ENCODE measurements around the gene RAB23. TPM values are rescaled to one million over a fixed set of nuclear protein-coding genes. Genes with fewer than 3 reads are reported as not detected.
A peak's percentile ranks its signal among the peaks of the same experiment; 100 is the strongest.

RAB23 gene
- total and polyA plus RNA-seq, 2 experiments from 2014 or later = 5.2 to 16.7 TPM

DNA sequence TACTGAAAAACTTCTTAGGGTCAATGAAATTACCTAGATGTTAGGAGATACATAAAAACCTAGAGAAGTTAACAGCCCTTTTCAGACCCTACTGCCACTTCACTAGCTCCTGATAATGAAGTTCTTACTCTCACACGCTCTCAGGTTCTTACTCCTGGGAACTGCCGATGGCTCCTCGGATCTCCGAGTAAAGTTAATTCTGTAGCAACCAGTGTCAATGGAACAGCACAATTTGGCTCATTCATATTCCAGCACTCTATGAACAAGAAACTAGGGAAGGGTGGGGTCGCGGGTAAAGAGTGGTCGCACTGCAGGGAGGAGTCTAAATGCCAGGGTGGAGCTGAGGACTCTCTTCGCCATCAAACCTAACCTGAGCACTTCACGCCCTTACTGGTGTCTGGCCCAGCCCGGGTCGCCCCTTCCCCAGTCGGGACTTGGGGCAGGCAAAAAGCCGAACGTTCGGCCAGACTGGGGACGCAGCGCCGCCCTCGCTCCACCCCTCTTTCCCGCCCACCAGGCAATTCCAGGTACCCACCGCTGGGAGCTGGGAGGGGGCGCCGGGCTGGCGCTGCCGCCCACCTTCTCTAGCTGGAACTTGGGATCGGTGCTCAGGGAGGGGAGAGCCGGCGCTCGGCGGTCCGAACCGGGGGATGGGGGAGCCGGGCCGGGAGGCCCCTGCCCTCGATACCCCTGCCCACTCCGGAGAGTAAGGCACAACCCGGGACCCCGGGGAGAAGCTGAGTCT lies 744 bp downstream of the RAB23 start:
- peaks cover 10% of the 10 kb centered on the region; the same call in 2 of the 3 replicates for H3K36me3 Mint-ChIP-seq (ENCODE audit: low read depth)
- Histone ChIP-seq H3K79me2 (replicated peaks; ENCODE audit: insufficient read depth) (peaks cover 49% of the 10 kb centered on the region), H2AFZ (peak overlapping the region; percentile 91), H3K4me1 (ENCODE audit: insufficient read depth) (peaks cover 10% of the 10 kb centered on the region; the same call in 1 of the 2 replicates), H4K20me1 (replicated peaks; ENCODE audit: insufficient read depth) (peaks cover 15% of the 10 kb centered on the region; the same call in 1 of the 2 replicates), H3F3A (replicated peaks; ENCODE audit: low read depth) (no peaks in the 10 kb centered on the region), H3K36me3 (ENCODE audit: insufficient read depth) (no peaks in the 10 kb centered on the region), H3K27me3 (ENCODE audit: insufficient read depth) (no peaks in the 10 kb centered on the region), H3K4me3 (peak overlapping the region; percentile 62), H3K27ac (ENCODE audit: low read depth) (peak overlapping the region; percentile 84), H3K4me2 (peak overlapping the region; percentile 72), H3K9me2 (ENCODE audit: insufficient read depth) (no peaks in the 10 kb centered on the region)
- ATAC-seq = peak; percentile 88
- H3K4me3 Mint-ChIP-seq = peak overlapping the region; percentile 95
- peak overlapping the region; percentile 85 for H3K27ac Mint-ChIP-seq
- H3K9me3 Mint-ChIP-seq = peaks cover 10% of the 10 kb centered on the region; the same call in 2 of the 3 replicates
- peak; percentile 92 for DNase-seq (ENCODE audit: low spot score)
- H3K4me1 Mint-ChIP-seq = peaks cover 36% of the 10 kb centered on the region
- no peak for TF ChIP-seq ZNF114 (CRISPR knock-in tag; IDR thresholded peaks at IDR 0.05)
- TF ChIP-seq, protein P1, sequence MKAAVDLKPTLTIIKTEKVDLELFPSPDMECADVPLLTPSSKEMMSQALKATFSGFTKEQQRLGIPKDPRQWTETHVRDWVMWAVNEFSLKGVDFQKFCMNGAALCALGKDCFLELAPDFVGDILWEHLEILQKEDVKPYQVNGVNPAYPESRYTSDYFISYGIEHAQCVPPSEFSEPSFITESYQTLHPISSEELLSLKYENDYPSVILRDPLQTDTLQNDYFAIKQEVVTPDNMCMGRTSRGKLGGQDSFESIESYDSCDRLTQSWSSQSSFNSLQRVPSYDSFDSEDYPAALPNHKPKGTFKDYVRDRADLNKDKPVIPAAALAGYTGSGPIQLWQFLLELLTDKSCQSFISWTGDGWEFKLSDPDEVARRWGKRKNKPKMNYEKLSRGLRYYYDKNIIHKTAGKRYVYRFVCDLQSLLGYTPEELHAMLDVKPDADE (IDR thresholded peaks at IDR 0.05) = no peak
- TF ChIP-seq POLR2AphosphoS5 (IDR thresholded peaks at IDR 0.05; ENCODE audit: low read depth) = peak; percentile 32; the same call in 1 of the 2 replicates
- H3K27me3 Mint-ChIP-seq (ENCODE audit: insufficient read depth, low read depth, poor library complexity) = peaks cover 2% of the 10 kb centered on the region

DNA sequence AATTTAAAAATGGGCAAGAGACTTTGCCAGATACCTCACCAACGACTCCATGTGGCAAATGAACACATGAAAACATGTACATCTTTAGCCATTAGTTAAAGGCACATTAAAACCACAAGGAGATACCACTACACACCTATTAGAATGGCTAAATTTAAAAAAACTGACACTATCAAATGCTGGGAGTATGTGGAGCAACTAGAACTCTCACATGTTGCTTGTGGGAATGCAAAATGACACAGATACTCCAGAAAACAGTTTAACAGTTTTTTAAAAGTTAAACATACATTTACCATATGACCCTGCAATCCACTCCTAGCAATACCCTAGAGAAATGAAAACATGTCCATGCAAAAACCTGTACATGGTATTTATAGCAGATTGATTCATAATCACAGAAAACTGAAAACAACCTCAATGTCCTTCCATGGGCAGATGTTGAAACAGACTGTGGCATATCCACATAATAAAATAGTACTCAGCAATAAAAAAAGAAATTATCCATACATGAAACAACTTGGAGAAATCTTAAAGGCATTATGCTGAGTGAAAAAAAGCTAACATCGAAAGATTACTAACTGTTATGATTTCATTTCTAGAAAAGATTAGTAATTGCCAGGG lies 1.9 kb downstream of the RAB23 start:
- no peak for DNase-seq (ENCODE audit: low spot score)
- H3K4me2 ChIP-seq = peak overlapping the region; percentile 72; the same call in 1 of the 2 replicates
- H3K27me3 ChIP-seq (ENCODE audit: insufficient read depth) = no peaks in the 10 kb centered on the region
- H3K36me3 Mint-ChIP-seq (ENCODE audit: low read depth) = peaks cover 10% of the 10 kb centered on the region; the same call in 2 of the 3 replicates
- H3K9me3 Mint-ChIP-seq = peaks cover 10% of the 10 kb centered on the region
- peaks cover 7% of the 10 kb centered on the region; the same call in 1 of the 2 replicates for H3K4me1 ChIP-seq (ENCODE audit: insufficient read depth)
- no peaks in the 10 kb centered on the region for H3K9me2 ChIP-seq (ENCODE audit: insufficient read depth)
- H4K20me1 ChIP-seq (replicated peaks; ENCODE audit: insufficient read depth) = peaks cover 15% of the 10 kb centered on the region; the same call in 1 of the 2 replicates
- H3K27ac Mint-ChIP-seq = no peak overlapping the region
- H3K4me3 Mint-ChIP-seq = peak overlapping the region; percentile 95
- peak overlapping the region; percentile 23 for H3K4me3 ChIP-seq
- peaks cover 32% of the 10 kb centered on the region for H3K4me1 Mint-ChIP-seq
- H3K27me3 Mint-ChIP-seq (ENCODE audit: insufficient read depth, low read depth, poor library complexity) = peaks cover 2% of the 10 kb centered on the region
- no peaks in the 10 kb centered on the region for H3F3A ChIP-seq (replicated peaks; ENCODE audit: low read depth)
- peaks cover 61% of the 10 kb centered on the region for H3K79me2 ChIP-seq (replicated peaks; ENCODE audit: insufficient read depth)
- no peak for ATAC-seq
- no peaks in the 10 kb centered on the region for H3K36me3 ChIP-seq (ENCODE audit: insufficient read depth)
- no peak overlapping the region for H2AFZ ChIP-seq
- H3K27ac ChIP-seq (ENCODE audit: low read depth) = no peak overlapping the region
- TF ChIP-seq NANOG (IDR thresholded peaks at IDR 0.05; ENCODE audit: borderline replicate concordance) (no peak), ZNF331 (CRISPR knock-in tag; IDR thresholded peaks at IDR 0.05; ENCODE audit: low read depth) (no peak), EZH2 (IDR thresholded peaks at IDR 0.05; ENCODE audit: low read depth, unreplicated experiment) (no peak), CREB1 (CRISPR knock-in tag; IDR thresholded peaks at IDR 0.05; ENCODE audit: low read depth) (no peak), POLR2AphosphoS5 (IDR thresholded peaks at IDR 0.05; ENCODE audit: low read depth) (no peak)
- TF ChIP-seq, protein P1 (IDR thresholded peaks at IDR 0.05) = no peak
- TF ChIP-seq, protein P2, sequence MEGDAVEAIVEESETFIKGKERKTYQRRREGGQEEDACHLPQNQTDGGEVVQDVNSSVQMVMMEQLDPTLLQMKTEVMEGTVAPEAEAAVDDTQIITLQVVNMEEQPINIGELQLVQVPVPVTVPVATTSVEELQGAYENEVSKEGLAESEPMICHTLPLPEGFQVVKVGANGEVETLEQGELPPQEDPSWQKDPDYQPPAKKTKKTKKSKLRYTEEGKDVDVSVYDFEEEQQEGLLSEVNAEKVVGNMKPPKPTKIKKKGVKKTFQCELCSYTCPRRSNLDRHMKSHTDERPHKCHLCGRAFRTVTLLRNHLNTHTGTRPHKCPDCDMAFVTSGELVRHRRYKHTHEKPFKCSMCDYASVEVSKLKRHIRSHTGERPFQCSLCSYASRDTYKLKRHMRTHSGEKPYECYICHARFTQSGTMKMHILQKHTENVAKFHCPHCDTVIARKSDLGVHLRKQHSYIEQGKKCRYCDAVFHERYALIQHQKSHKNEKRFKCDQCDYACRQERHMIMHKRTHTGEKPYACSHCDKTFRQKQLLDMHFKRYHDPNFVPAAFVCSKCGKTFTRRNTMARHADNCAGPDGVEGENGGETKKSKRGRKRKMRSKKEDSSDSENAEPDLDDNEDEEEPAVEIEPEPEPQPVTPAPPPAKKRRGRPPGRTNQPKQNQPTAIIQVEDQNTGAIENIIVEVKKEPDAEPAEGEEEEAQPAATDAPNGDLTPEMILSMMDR (conservative IDR thresholded peaks at IDR 0.05; ENCODE audit: low read depth in 2 of 2) = no peak
- TF ChIP-seq, protein P3, sequence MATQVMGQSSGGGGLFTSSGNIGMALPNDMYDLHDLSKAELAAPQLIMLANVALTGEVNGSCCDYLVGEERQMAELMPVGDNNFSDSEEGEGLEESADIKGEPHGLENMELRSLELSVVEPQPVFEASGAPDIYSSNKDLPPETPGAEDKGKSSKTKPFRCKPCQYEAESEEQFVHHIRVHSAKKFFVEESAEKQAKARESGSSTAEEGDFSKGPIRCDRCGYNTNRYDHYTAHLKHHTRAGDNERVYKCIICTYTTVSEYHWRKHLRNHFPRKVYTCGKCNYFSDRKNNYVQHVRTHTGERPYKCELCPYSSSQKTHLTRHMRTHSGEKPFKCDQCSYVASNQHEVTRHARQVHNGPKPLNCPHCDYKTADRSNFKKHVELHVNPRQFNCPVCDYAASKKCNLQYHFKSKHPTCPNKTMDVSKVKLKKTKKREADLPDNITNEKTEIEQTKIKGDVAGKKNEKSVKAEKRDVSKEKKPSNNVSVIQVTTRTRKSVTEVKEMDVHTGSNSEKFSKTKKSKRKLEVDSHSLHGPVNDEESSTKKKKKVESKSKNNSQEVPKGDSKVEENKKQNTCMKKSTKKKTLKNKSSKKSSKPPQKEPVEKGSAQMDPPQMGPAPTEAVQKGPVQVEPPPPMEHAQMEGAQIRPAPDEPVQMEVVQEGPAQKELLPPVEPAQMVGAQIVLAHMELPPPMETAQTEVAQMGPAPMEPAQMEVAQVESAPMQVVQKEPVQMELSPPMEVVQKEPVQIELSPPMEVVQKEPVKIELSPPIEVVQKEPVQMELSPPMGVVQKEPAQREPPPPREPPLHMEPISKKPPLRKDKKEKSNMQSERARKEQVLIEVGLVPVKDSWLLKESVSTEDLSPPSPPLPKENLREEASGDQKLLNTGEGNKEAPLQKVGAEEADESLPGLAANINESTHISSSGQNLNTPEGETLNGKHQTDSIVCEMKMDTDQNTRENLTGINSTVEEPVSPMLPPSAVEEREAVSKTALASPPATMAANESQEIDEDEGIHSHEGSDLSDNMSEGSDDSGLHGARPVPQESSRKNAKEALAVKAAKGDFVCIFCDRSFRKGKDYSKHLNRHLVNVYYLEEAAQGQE (IDR thresholded peaks at IDR 0.05; ENCODE audit: unreplicated experiment) = no peak

Measured in GM23338 (cell line).